Stomach (tissue), 9 donors: ENCODE results near the gene TGM1. TPM values are rescaled to one million over a fixed set of nuclear protein-coding genes. Genes with fewer than 3 reads are reported as not detected.
A peak's percentile ranks its signal among the peaks of the same experiment; 100 is the strongest.

Experiments
- DNase-seq, 2 donors: peaks; one replicate each; pipeline versions ENCODE4 v3.0.0 to v3.0.0-alpha.2; 2013 to 2019
- H3K27ac ChIP-seq, 5 donors: fragments of 200-600 bp in 4 of 5; sonication (generic) in 4 of 5; one replicate each; pipeline ENCODE4 v1.5.1; 2013 to 2019; ENCODE audit warnings: mild to moderate bottlenecking in 1 of 5, moderate library complexity in 1 of 5
- H3K27me3 ChIP-seq, 3 donors: fragments of 200-600 bp; sonication (generic); one replicate each; pipeline ENCODE4 v1.5.1; 2017 to 2019; ENCODE audit warnings: mixed run types in 1 of 3
- H3K36me3 ChIP-seq, 4 donors: fragments of 200-600 bp; sonication (generic); 1 replicate in 3 of 4; 2 replicates in 1 of 4; pipeline ENCODE4 v1.5.1; 2016 to 2019
- H3K4me1 ChIP-seq, 4 donors: fragments of 200-600 bp; sonication (generic); one replicate each; pipeline ENCODE4 v1.5.1; 2016 to 2019
- H3K4me3 ChIP-seq, 4 donors: fragments of 200-600 bp; sonication (generic) in 3 of 4; one replicate each; pipeline ENCODE4 v1.5.1; 2016 to 2019; ENCODE audit warnings: mild to moderate bottlenecking in 1 of 4
- H3K9me3 ChIP-seq, 4 donors: fragments of 200-600 bp; sonication (generic); one replicate each; pipeline ENCODE4 v1.5.1; 2016 to 2019
- EP300 ChIP-seq: sonication (generic); formaldehyde crosslinking; IDR thresholded peaks from one replicate; pipeline ENCODE4 v1.6.1; 2017; ENCODE audit warnings: antibody characterized with exemption
- POLR2A ChIP-seq, 4 donors: fragments of 450-650 bp; IDR thresholded peaks; one replicate each; pipeline ENCODE4 v1.6.1; 2016; ENCODE audit warnings: antibody characterized with exemption in 4 of 4, control low read depth in 2 of 4, mild to moderate bottlenecking in 1 of 4, moderate library complexity in 1 of 4
- POLR2AphosphoS5 ChIP-seq, 3 donors: sonication (generic); formaldehyde crosslinking; IDR thresholded peaks; one replicate each; pipeline ENCODE4 v1.6.1; 2016; ENCODE audit warnings: antibody characterized with exemption in 3 of 3
- WGBS, 5 donors: extraction: QIAGEN DNeasy Blood & Tissue Kit in 3 of 5; methylation state at CpG; one replicate each; pipeline versions ENCODE4 v1.1.5 to v1.1.7; 2013 to 2018; 5-methylcytosine and 5-hydroxymethylcytosine counted together
- intact Hi-C: fragments of 100-400 bp; cut with DNase I; formaldehyde crosslinking; loops from one replicate; pipeline ENCODE4 v1.15.1; 2023; ENCODE audit warnings: low total_unique reads
- polyA plus RNA-seq, 3 donors: library from polyadenylated mRNA; stranded (reverse); fragments of 200-250 nt; gene quantifications; one replicate each; pipeline ENCODE4 v1.2.3, GENCODE V29; 2013
- total RNA-seq, 5 donors: library from RNA; depleted of rRNA; stranded (reverse); fragments of >200 nt; gene quantifications; one replicate each; pipeline versions ENCODE4 v1.1.0 to v1.2.3, GENCODE V29; 2014 to 2016
- TF ChIP-seq, protein P1 (sequence below), 7 experiments: fragments of 450-650 bp in 4 of 7; fragments of 200-600 bp in 3 of 7; sonication (generic) in 3 of 7; IDR thresholded peaks; one replicate each; pipeline ENCODE4 v1.5.1; 2016 to 2019; ENCODE audit warnings: antibody characterized with exemption in 7 of 7, control low read depth in 2 of 7, mild to moderate bottlenecking in 1 of 7
- donor health status: healthy with polysubstance abuse.
- donor health status: Bipolar disorder and iron deficiency.
- donor health status: healthy.

The TGM1 gene
- total and polyA plus RNA-seq, 8 donors: 1.7 to 131 (median 5.1) TPM

GRCh38 chr14:24236689-24237462 is 26.1 kb downstream of the TGM1 start:
- intact Hi-C loops: no loop called here
- TF ChIP-seq, protein P1, sequence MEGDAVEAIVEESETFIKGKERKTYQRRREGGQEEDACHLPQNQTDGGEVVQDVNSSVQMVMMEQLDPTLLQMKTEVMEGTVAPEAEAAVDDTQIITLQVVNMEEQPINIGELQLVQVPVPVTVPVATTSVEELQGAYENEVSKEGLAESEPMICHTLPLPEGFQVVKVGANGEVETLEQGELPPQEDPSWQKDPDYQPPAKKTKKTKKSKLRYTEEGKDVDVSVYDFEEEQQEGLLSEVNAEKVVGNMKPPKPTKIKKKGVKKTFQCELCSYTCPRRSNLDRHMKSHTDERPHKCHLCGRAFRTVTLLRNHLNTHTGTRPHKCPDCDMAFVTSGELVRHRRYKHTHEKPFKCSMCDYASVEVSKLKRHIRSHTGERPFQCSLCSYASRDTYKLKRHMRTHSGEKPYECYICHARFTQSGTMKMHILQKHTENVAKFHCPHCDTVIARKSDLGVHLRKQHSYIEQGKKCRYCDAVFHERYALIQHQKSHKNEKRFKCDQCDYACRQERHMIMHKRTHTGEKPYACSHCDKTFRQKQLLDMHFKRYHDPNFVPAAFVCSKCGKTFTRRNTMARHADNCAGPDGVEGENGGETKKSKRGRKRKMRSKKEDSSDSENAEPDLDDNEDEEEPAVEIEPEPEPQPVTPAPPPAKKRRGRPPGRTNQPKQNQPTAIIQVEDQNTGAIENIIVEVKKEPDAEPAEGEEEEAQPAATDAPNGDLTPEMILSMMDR (IDR thresholded peaks at IDR 0.05): no peak
- no peak for TF ChIP-seq EP300
- TF ChIP-seq POLR2A (IDR thresholded peaks at IDR 0.05): no peak
- no peak for TF ChIP-seq POLR2AphosphoS5 (IDR thresholded peaks at IDR 0.05)
- WGBS, 5 donors: 89 to 93% (median 92%) methylated on average over 6 of the region's 6 CpGs
- Histone ChIP-seq H3K27me3 (no peaks in the 10 kb centered on the region), H3K9me3 (no peaks in the 10 kb centered on the region), H3K4me3 (no peak overlapping the region), H3K27ac (peak overlapping the region in 1 of 5 donors; percentile 96), H3K36me3 (peaks cover 49 to 70% (median 62%) of the 10 kb centered on the region in 4 donors), H3K4me1 (peaks cover 42 to 88% (median 70%) of the 10 kb centered on the region in 4 donors)
- no peak for DNase-seq

- intact Hi-C loops: no loop called here
- WGBS, 5 donors: 88 to 97% (median 92%) methylated on average over 5 of the region's 5 CpGs
- H3K4me1 ChIP-seq: peaks cover 42 to 87% (median 69%) of the 10 kb centered on the region in 4 donors
- H3K4me3 ChIP-seq: no peak overlapping the region
- no peak for DNase-seq
- peaks cover 49 to 67% (median 59%) of the 10 kb centered on the region in 4 donors for H3K36me3 ChIP-seq
- no peaks in the 10 kb centered on the region for H3K9me3 ChIP-seq
- peak overlapping the region in 1 of 5 donors; percentile 96 for H3K27ac ChIP-seq
- TF ChIP-seq EP300 (no peak), POLR2A (IDR thresholded peaks at IDR 0.05) (no peak), POLR2AphosphoS5 (IDR thresholded peaks at IDR 0.05) (no peak)
- TF ChIP-seq, protein P1 (IDR thresholded peaks at IDR 0.05): no peak
- no peaks in the 10 kb centered on the region for H3K27me3 ChIP-seq
Observed at GRCh38 chr14:24235804-24236688, 26.9 kb downstream of the TGM1 start.

DNA sequence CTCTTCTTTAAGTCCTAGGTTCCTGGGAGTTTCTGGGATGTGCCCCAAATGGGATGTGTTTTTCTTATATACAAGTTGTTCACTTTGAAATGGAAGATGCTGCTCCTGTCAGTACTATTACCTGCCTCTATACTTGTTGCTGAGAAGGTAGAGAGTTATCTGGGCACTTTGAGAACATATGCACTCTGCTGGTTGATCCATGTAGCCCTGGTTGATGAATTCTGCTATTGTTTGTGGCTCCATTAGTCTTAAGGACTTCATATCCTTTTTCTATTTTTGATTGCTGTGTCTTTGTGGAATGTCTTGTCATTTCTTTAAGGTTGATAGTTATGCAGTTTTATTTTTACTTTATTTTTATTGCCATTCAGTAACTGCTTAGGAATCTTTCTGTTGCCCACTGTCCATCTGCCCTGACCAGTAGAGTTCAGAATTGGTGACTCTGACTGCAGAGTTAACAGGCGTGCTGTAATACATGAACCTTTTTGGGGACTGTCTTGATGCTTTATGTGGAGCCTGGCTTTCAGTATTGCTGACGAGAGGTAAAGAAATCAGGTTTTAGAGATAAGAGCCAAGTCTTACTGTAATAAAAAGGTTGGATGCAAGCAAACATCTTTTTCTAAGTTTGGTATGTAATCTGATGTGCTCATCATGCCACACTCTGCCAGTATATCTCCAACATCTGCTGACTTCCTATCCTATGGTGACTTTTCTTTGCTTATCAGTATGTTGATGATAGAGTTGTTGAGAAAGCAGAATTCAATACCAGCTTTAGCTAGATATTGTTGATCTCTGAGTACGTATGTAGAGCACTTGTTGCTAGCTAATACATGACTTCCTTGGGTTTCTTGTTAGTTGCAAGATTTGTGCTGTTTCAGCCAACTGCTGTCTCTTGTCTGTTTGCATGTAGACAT is 28.6 kb downstream of the TGM1 start:
- no peaks in the 10 kb centered on the region for H3K9me3 ChIP-seq
- intact Hi-C loops: no loop called here
- no peak for DNase-seq
- H3K4me1 ChIP-seq: peaks cover 29 to 83% (median 62%) of the 10 kb centered on the region in 4 donors
- peak overlapping the region in 3 of 5 donors; percentile 88 to 96 (median 92) for H3K27ac ChIP-seq
- 49 to 75% (median 71%) methylated on average over 3 of the region's 3 CpGs for WGBS, 5 donors
- no peaks in the 10 kb centered on the region for H3K27me3 ChIP-seq
- TF ChIP-seq, protein P1 (IDR thresholded peaks at IDR 0.05): no peak
- no peak for TF ChIP-seq POLR2A (IDR thresholded peaks at IDR 0.05)
- no peak for TF ChIP-seq POLR2AphosphoS5 (IDR thresholded peaks at IDR 0.05)
- TF ChIP-seq EP300: no peak
- H3K4me3 ChIP-seq: peak overlapping the region in 1 of 4 donors; percentile 77
- H3K36me3 ChIP-seq: peaks cover 36 to 50% (median 44%) of the 10 kb centered on the region in 4 donors
